ENCODE data around the gene CCDC33. TPM values are rescaled to one million over a fixed set of nuclear protein-coding genes. Genes with fewer than 3 reads are reported as not detected.

The CCDC33 gene
- total RNA-seq, 1 donor from 2014 or later = not detected

DNA sequence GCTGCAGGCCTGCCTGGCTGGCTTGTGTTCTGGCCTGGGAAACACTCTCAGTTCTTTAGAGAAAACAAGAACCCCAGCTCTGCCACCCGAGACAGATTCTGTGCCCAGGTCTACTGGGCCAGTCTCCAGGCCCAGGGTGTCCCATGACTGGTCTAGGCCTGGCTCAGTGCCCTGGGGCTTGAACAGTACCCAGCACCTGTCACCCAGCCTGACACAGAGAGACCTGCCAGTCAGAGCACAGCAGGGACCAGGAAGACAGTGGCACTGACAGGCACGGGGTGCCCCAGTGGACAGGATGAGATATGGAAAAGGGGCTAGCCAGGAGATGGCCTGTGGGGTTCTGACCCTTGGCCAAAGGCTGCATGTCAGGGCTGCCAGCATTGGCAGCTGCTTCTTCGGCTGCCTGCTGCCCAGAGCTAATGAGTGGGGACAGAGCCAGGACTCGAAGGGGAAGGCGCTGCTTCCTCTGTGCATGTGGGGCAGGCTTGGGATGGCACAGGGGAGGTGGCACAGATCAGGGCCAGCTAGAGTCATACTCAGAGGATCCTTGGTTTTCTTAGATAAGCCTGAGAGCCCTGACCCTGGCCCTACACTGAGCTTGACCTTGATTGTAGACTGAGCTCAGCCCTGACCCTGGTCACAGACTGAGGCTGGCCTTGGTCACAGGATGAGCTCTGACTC lies 15.1 kb downstream of the CCDC33 start:
- peak; percentile 93 for DNase-seq
- peak; percentile 98 for ATAC-seq
- intact Hi-C loops (cut with micrococcal nuclease) = no loop called here

DNA sequence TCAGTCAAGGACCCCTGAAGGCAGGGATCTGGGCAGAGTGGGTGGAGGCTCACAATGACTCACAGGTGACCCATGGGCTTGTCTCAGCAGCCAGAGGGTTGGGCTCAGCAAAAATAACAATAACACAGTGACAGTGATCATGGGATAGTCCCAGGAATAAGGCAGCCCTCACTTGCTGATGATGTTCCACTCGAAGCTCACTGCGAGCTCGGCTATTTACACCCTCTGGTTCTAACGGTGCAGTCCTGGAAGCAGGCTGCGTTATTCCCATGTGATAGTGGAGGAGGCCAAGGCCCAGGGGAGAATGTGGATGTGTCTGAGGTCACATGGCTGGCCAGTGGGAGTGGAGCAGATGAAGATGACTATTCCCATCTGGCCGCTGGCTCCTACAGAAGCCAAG lies 16.2 kb downstream of the CCDC33 start:
- intact Hi-C loops (cut with micrococcal nuclease) = no loop called here
- ATAC-seq (no peak), DNase-seq (no peak)

- intact Hi-C loops (cut with micrococcal nuclease) = no loop called here
- no peak for DNase-seq
- no peak for ATAC-seq
Observed at GRCh38 chr15:74252721-74253120, 16.6 kb downstream of the CCDC33 start.

GRCh38 chr15:74253211-74253921 lies 17.2 kb downstream of the CCDC33 start:
- DNase-seq (no peak), ATAC-seq (no peak)
- intact Hi-C loops (cut with micrococcal nuclease) = no loop called here

- no peak for ATAC-seq
- intact Hi-C loops (cut with micrococcal nuclease) = no loop called here
- DNase-seq = no peak
Observed at GRCh38 chr15:74257105-74257504, 21.0 kb downstream of the CCDC33 start.

DNA sequence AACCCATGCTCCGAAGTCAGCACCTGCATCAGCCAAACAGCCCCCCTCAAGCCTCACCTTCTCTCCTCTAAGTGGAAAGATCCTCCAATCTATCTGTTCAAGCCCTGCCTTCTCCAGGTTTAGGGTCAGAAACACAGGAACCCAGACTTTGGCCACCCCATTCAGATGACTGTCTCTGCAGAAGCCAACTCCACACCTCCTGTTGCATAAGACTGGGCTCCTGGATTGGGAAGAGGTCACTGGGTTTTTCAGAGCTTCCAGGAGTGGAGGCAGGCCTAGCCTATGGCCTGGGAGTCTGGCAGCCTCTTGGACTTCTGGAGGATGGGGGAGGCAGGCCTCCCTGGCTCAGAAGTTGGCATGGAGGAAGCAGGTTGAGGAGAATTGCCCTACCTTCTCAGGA lies 21.5 kb downstream of the CCDC33 start:
- DNase-seq (no peak), ATAC-seq (no peak)
- intact Hi-C loops (cut with micrococcal nuclease) = no loop called here

DNA sequence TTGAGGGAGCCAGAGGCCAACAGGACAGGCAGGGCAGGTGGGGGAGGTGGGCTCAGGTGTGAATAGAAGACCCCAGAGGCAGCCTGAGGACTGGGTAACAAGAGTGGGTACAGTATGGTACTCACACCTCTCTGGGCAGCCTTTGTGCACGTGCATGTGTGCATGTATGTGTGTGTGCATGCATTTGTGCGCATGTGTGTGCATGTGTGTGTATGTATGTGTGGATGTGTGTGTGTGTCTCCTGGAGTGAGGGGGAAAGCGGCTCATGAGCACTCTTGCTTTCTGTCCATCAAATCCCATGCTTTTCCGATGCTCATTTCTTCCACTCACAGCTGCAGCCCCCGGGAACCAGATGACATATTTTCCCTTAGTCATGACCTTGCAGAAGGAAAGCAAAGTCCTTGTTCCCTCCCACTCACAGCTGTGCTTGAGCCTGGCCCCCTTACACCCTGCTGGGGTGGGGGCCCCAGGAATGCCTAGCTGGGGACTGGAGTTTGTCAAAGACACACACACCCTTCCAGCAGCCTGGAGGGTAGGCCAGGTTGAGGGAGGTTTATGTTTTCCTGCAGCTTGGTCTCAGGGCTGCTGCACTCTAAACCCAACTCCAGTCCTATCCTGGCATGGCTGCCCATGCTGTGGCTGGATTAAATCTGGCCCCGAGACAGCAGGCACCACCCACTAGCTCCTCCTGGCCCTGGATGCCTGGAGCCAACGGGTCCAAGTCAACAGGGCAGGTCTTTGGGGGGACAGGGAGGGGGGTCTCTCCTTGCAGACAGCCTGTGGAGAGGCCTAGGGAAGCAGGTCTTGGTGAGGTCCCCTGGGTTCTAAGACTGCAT lies 22.5 kb downstream of the CCDC33 start:
- intact Hi-C loops (cut with micrococcal nuclease) = no loop called here
- no peak for DNase-seq
- ATAC-seq = no peak

- DNase-seq (no peak), ATAC-seq (no peak)
- intact Hi-C loops (cut with micrococcal nuclease) = no loop called here
Observed at GRCh38 chr15:74259292-74259648, 23.1 kb downstream of the CCDC33 start.

GRCh38 chr15:74259821-74260607 lies 23.9 kb downstream of the CCDC33 start:
- ATAC-seq (no peak), DNase-seq (peak; percentile 15)
- intact Hi-C loops (cut with micrococcal nuclease) = no loop called here

GRCh38 chr15:74261041-74261440 lies 24.9 kb downstream of the CCDC33 start:
- ATAC-seq = no peak
- DNase-seq = no peak
- intact Hi-C loops (cut with micrococcal nuclease) = no loop called here

DNA sequence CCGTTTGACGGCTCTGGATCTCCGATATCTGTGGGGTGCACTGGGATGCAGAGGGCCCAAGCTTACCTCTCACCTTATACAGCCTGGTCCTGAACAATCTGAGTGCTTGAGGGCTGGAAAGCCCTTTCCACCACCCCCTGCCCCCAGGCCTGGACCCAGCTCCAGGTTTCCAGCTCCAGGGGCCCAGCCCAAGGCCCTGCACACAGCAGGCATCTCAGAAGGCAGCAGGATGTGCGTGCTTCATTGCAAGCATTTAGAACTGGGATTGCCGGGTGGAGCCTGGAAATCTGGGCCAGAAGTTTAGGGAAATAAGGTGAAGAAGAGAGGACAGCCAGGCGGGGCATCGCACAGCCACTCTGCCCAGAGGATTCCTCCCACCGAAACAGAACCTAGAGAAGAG lies 25.6 kb downstream of the CCDC33 start:
- no peak for DNase-seq
- ATAC-seq = no peak
- intact Hi-C loops (cut with micrococcal nuclease) = no loop called here

DNA sequence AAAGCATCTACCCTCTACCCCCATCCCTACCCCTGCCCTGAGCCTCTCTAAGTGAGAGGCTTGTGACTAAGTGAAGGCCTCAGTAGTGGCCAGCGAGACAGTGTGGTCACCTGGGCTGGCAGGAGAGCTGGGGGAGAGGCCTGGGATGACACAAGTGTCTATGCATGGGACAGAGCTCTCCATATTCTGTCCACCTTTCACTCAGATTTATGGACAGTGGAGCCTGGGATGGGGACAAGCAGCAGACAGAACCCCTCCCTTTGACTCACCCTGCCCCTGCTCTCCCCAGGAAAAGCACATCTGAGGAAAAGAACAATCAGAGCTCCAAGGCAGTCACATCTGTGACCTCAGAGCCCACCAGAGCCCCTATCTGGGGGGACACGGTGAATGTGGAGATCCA lies 26.0 kb downstream of the CCDC33 start:
- intact Hi-C loops (cut with micrococcal nuclease) = no loop called here
- ATAC-seq (no peak), DNase-seq (no peak)

- no peak for DNase-seq
- intact Hi-C loops (cut with micrococcal nuclease) = no loop called here
- no peak for ATAC-seq
Observed at GRCh38 chr15:74262625-74263024, 26.5 kb downstream of the CCDC33 start.

- DNase-seq = no peak
- intact Hi-C loops (cut with micrococcal nuclease) = no loop called here
- ATAC-seq = no peak
Observed at GRCh38 chr15:74263466-74263865, 27.3 kb downstream of the CCDC33 start.

- intact Hi-C loops (cut with micrococcal nuclease) = no loop called here
- ATAC-seq (no peak), DNase-seq (peak; percentile 13)
Observed at GRCh38 chr15:74264081-74264501, 28.0 kb downstream of the CCDC33 start.

GRCh38 chr15:74265046-74265639 lies 29.0 kb downstream of the CCDC33 start:
- no peak for ATAC-seq
- intact Hi-C loops (cut with micrococcal nuclease) = no loop called here
- peak; percentile 56 for DNase-seq

GRCh38 chr15:74268020-74268419 lies 31.9 kb downstream of the CCDC33 start:
- ATAC-seq (no peak), DNase-seq (no peak)
- intact Hi-C loops (cut with micrococcal nuclease) = no loop called here

- ATAC-seq = no peak
- DNase-seq = no peak
- intact Hi-C loops (cut with micrococcal nuclease) = no loop called here
Observed at GRCh38 chr15:74269362-74270035, 33.4 kb downstream of the CCDC33 start.

DNA sequence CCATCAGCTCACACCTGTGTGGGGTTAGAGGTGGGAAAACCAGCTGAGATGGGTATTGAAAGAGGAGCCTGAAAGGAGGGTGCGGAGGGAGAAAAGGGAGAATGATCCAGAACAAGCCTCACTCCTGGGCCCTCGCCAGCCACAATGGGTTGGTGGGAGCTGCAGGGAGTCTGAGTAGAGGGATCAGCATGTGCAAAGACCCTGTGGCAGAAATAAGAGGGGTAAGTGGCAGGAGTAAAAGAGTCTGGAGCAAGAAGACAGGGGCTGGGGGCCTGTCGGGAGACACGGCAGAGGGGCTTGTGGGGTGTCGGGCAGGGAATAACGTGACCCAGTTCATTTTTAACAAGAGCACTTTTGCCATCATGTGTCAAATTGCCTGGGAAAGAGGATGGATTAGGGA lies 34.0 kb downstream of the CCDC33 start:
- no peak for DNase-seq
- no peak for ATAC-seq
- intact Hi-C loops (cut with micrococcal nuclease) = no loop called here
